ENCODE results near the gene MAP2K3.

DNA sequence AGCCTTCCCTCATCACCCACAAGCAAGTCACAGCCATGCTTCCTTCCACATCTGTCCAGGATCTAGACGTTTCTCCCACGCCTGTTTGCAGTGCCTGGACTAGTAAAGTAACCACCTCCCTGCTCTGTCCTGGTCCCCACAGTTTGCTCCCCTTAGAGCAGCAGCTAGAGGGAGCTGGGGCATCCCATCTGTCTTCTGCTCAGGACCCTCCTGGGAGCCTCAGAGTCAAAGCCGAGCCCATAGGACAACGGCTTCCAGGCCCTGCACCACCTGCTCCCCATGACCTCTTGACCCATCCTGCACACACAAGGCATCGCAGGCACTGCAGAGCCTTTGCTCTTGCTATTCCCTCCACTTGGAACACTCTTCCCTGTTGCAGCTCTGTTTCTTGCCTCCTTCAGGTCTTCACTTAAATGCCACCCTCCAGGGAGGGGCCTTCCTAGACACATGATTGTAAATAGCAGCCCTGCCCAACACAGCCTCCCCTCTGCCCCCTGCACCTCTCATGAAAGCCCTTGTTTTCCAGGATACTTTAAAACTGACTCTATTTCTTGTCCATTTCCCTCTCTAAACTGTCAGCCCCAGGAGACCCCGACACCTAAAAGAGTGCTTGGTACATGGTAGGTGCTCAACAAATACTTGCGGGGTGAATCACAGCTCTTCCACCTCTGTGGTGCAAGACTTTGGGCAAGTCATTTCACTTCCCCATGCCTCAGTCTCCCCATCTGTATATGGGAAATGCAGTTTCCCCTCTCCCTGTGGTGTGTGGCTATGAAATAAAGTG lies 34.4 kb upstream of the MAP2K3 start:
- TF ChIP-seq, protein P1, sequence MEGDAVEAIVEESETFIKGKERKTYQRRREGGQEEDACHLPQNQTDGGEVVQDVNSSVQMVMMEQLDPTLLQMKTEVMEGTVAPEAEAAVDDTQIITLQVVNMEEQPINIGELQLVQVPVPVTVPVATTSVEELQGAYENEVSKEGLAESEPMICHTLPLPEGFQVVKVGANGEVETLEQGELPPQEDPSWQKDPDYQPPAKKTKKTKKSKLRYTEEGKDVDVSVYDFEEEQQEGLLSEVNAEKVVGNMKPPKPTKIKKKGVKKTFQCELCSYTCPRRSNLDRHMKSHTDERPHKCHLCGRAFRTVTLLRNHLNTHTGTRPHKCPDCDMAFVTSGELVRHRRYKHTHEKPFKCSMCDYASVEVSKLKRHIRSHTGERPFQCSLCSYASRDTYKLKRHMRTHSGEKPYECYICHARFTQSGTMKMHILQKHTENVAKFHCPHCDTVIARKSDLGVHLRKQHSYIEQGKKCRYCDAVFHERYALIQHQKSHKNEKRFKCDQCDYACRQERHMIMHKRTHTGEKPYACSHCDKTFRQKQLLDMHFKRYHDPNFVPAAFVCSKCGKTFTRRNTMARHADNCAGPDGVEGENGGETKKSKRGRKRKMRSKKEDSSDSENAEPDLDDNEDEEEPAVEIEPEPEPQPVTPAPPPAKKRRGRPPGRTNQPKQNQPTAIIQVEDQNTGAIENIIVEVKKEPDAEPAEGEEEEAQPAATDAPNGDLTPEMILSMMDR (IDR thresholded peaks at IDR 0.05), result no peak
- TF ChIP-seq POLR2A (IDR thresholded peaks at IDR 0.05), result no peak

All from lower leg skin (tissue), 3 donors.